Measurements from ENCODE around the gene SCG3. TPM values are rescaled to one million over a fixed set of nuclear protein-coding genes. Genes with fewer than 3 reads are reported as not detected.
A peak's percentile ranks its signal among the peaks of the same experiment; 100 is the strongest.

The SCG3 gene
- total and polyA plus RNA-seq, 2 of the 13 experiments (the other 11 are each of a cell fraction or from before 2014, with no cell fraction given) = not detected

DNA sequence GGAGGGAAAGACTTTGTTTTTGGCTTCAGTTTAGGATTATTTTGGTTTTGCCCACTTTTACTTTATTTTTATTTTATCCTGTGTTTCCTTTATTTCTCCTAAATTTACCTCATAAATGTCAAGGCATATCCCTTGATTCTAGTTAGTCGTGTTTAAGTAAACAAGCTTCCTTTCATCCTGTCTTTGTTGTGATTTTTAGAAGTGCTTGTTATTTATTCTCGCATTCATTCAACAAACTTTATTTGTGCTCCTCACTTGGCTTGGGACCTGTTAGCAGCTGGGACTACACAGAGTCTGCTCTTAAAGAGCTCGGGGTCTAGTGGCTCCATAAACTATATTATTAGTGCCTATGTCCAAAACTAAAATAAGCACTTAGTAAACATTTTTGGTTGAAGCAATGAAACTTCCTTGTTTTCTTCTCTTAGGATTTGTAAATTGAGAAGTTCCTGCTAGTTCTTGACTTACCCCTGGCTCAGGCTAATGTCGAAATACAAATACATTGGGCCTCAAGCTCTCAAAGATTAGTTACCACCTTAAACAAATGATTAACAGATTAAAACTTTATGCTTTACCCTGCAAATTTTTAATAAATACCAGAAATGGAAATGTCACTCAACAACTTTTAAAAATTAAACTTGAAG is 39.7 kb upstream of the SCG3 start:
- Histone ChIP-seq H3K4me2 (ENCODE audit: low read depth, low read length) (no peak overlapping the region), H3K79me2 (ENCODE audit: insufficient read depth, low read length) (no peaks in the 10 kb centered on the region), H4K20me1 (ENCODE audit: insufficient read depth, low read length) (no peaks in the 10 kb centered on the region), H3K9me3 (ENCODE audit: low read length) (no peaks in the 10 kb centered on the region), H3K4me3 (replicated peaks in 1 of 3; ENCODE audit: insufficient read depth in 1 of 3, low read depth in 2 of 3, low read length in 3 of 3) (no peak overlapping the region), H2AFZ (ENCODE audit: low read length) (no peak overlapping the region), H3K27me3 (ENCODE audit: control insufficient read depth in 1 of 2, insufficient read depth in 2 of 2, low read length in 2 of 2) (no peaks in the 10 kb centered on the region; a peak in 1 of 5 replicates), H3K27ac (ENCODE audit: extremely low read length, insufficient read depth, low read length) (no peak overlapping the region), H3K36me3 (replicated peaks in 1 of 2; ENCODE audit: control insufficient read depth in 1 of 2, insufficient read depth in 2 of 2, low read length in 2 of 2) (no peaks in the 10 kb centered on the region), H3K4me1 (ENCODE audit: insufficient read depth, low read length) (peaks cover 19% of the 10 kb centered on the region), H3K9ac (ENCODE audit: insufficient read depth, low read depth, low read length) (no peak overlapping the region)
- no peak for FAIRE-seq
- DNase-seq (ENCODE audit: low spot score) = no peak
- 11% methylated on average over 4 of the region's 4 CpGs for WGBS (ENCODE audit: low lambda C conversion rate)
- in situ Hi-C loops (cut with HindIII; ENCODE audit: extremely low pct_ligation_motif_present, low pct_unique_long_range_greater_than_20kb) (loop anchor here (25.0 kb wide), 1 partner anchor 271 kb away; no protein-coding TSS in a partner anchor), intact Hi-C loops (cut with micrococcal nuclease; ENCODE audit: unreplicated experiment) (no loop called here)
- TF ChIP-seq ZBTB40 (IDR thresholded peaks at IDR 0.05) = no peak
- TF ChIP-seq ZBTB40 (CRISPR knock-in tag; IDR thresholded peaks at IDR 0.05) = peak; percentile 47; the same call in 1 of the 2 replicates
- no peak for TF ChIP-seq HOXA9 (CRISPR knock-in tag; IDR thresholded peaks at IDR 0.05; ENCODE audit: borderline replicate concordance)
- TF ChIP-seq THAP11 (CRISPR knock-in tag; IDR thresholded peaks at IDR 0.05) = no peak
- TF ChIP-seq ZNF3 (CRISPR knock-in tag; IDR thresholded peaks at IDR 0.05) = no peak
- no TSS peak for BruUV-seq (replicated peaks)
- ChIA-PET CTCF (ENCODE audit: low intra/inter-chr PET ratio, low total read pairs) (no interaction called here), POLR2A (no interaction called here)
- ATAC-seq = no peak
